ENCODE measurements around the gene ADCY6. TPM values are rescaled to one million over a fixed set of nuclear protein-coding genes. Genes with fewer than 3 reads are reported as not detected.

ADCY6 gene
- total and polyA plus RNA-seq, 2 donors (not counting 1 experiment from before 2014, with no cell fraction given) = 27.4 to 53.2 TPM

GRCh38 chr12:48779869-48780268 is 9.0 kb downstream of the ADCY6 start:
- H3K79me2 ChIP-seq (ENCODE audit: control insufficient read depth, insufficient read depth, low read length) = no peaks in the 10 kb centered on the region
- no peak overlapping the region for H2AFZ ChIP-seq (ENCODE audit: low read length)
- DNase-seq (ENCODE audit: low read depth in 2 of 2) = peak; percentile 61 to 73
- H3K4me1 ChIP-seq (ENCODE audit: control insufficient read depth, extremely low read depth, insufficient read depth, low read length) = peaks cover 7% of the 10 kb centered on the region
- no peak for TF ChIP-seq CTCF (conservative IDR thresholded peaks at IDR 0.05 in 1 of 2, IDR thresholded peaks at IDR 0.05 in 1 of 2; ENCODE audit: low read depth in 1 of 2, low read length in 2 of 2)
- no peak overlapping the region for H3K9ac ChIP-seq (ENCODE audit: insufficient read depth, low read length)
- H3K27me3 ChIP-seq (ENCODE audit: control insufficient read depth, insufficient read depth, low read length) = no peaks in the 10 kb centered on the region
- H3K4me3 ChIP-seq (replicated peaks in 1 of 4; ENCODE audit: control extremely low read depth in 1 of 4, insufficient read depth in 1 of 4, low read depth in 3 of 4, low read length in 4 of 4) = no peak overlapping the region
- H4K20me1 ChIP-seq (ENCODE audit: control insufficient read depth, extremely low read depth, insufficient read depth, low read length) = no peaks in the 10 kb centered on the region
- no peaks in the 10 kb centered on the region for H3K9me3 ChIP-seq (ENCODE audit: control insufficient read depth, insufficient read depth, low read depth, low read length)
- peak overlapping the region; percentile 53 for H3K27ac ChIP-seq (ENCODE audit: insufficient read depth, low read length)
- H3K36me3 ChIP-seq (ENCODE audit: control insufficient read depth, insufficient read depth, low read length) = peaks cover 15% of the 10 kb centered on the region
- no peak overlapping the region for H3K4me2 ChIP-seq (ENCODE audit: extremely low read depth, insufficient read depth, low read length)

GRCh38 chr12:48777501-48778400 is 11.1 kb downstream of the ADCY6 start:
- TF ChIP-seq EZH2 (IDR thresholded peaks at IDR 0.05; ENCODE audit: low read length, missing control alignments) (no peak), CTCF (conservative IDR thresholded peaks at IDR 0.05 in 1 of 2, IDR thresholded peaks at IDR 0.05 in 1 of 2; ENCODE audit: low read depth in 1 of 2, low read length in 2 of 2) (no peak)

GRCh38 chr12:48776956-48777355 is 11.9 kb downstream of the ADCY6 start:
- no peak for DNase-seq (ENCODE audit: low read depth in 2 of 2)
- Histone ChIP-seq H3K4me3 (replicated peaks in 1 of 4; ENCODE audit: control extremely low read depth in 1 of 4, insufficient read depth in 1 of 4, low read depth in 3 of 4, low read length in 4 of 4) (no peak overlapping the region), H4K20me1 (ENCODE audit: control insufficient read depth, extremely low read depth, insufficient read depth, low read length) (no peaks in the 10 kb centered on the region), H3K27ac (ENCODE audit: insufficient read depth, low read length) (no peak overlapping the region), H3K36me3 (ENCODE audit: control insufficient read depth, insufficient read depth, low read length) (peaks cover 25% of the 10 kb centered on the region), H3K79me2 (ENCODE audit: control insufficient read depth, insufficient read depth, low read length) (no peaks in the 10 kb centered on the region), H2AFZ (ENCODE audit: low read length) (no peak overlapping the region), H3K27me3 (ENCODE audit: control insufficient read depth, insufficient read depth, low read length) (no peaks in the 10 kb centered on the region), H3K4me2 (ENCODE audit: extremely low read depth, insufficient read depth, low read length) (no peak overlapping the region), H3K9me3 (ENCODE audit: control insufficient read depth, insufficient read depth, low read depth, low read length) (no peaks in the 10 kb centered on the region), H3K4me1 (ENCODE audit: control insufficient read depth, extremely low read depth, insufficient read depth, low read length) (peaks cover 7% of the 10 kb centered on the region), H3K9ac (ENCODE audit: insufficient read depth, low read length) (no peak overlapping the region)
- TF ChIP-seq EZH2 (IDR thresholded peaks at IDR 0.05; ENCODE audit: low read length, missing control alignments) (no peak), CTCF (conservative IDR thresholded peaks at IDR 0.05 in 1 of 2, IDR thresholded peaks at IDR 0.05 in 1 of 2; ENCODE audit: low read depth in 1 of 2, low read length in 2 of 2) (no peak)

More at GRCh38 chr12:48777501-48778400, 11.1 kb downstream of the ADCY6 start:
- Histone ChIP-seq H3K9me3 (ENCODE audit: control insufficient read depth, insufficient read depth, low read depth, low read length) (no peaks in the 10 kb centered on the region), H3K27ac (ENCODE audit: insufficient read depth, low read length) (no peak overlapping the region), H2AFZ (ENCODE audit: low read length) (no peak overlapping the region), H3K4me1 (ENCODE audit: control insufficient read depth, extremely low read depth, insufficient read depth, low read length) (peaks cover 7% of the 10 kb centered on the region), H3K4me3 (replicated peaks in 1 of 4; ENCODE audit: control extremely low read depth in 1 of 4, insufficient read depth in 1 of 4, low read depth in 3 of 4, low read length in 4 of 4) (no peak overlapping the region), H3K4me2 (ENCODE audit: extremely low read depth, insufficient read depth, low read length) (no peak overlapping the region), H4K20me1 (ENCODE audit: control insufficient read depth, extremely low read depth, insufficient read depth, low read length) (no peaks in the 10 kb centered on the region), H3K79me2 (ENCODE audit: control insufficient read depth, insufficient read depth, low read length) (no peaks in the 10 kb centered on the region), H3K36me3 (ENCODE audit: control insufficient read depth, insufficient read depth, low read length) (peaks cover 24% of the 10 kb centered on the region), H3K9ac (ENCODE audit: insufficient read depth, low read length) (no peak overlapping the region), H3K27me3 (ENCODE audit: control insufficient read depth, insufficient read depth, low read length) (no peaks in the 10 kb centered on the region)
- no peak for DNase-seq (ENCODE audit: low read depth in 2 of 2)
